Natural killer cell (primary cell): Measurements from ENCODE around the gene WDFY4. TPM values are rescaled to one million over a fixed set of nuclear protein-coding genes. Genes with fewer than 3 reads are reported as not detected.

ENCODE experiments used
- ATAC-seq, 3 donors: fragments of 150-1000 bp in 2 of 3; fragments of 200-7000 bp in 1 of 3; cut with Tn5 transposase; 1 replicate in 1 of 3; 2 replicates in 2 of 3; pipeline ENCODE4 v1.10.0; 2021; ENCODE audit warnings: mild to moderate bottlenecking in 2 of 3, moderate library complexity in 2 of 3
- DNase-seq, 2 donors: peaks; one replicate each; pipeline versions ENCODE4 v3.0.0 to v3.0.0-alpha.2; 2013 to 2021; ENCODE audit warnings: mixed read lengths in 1 of 2
- H3K27ac ChIP-seq: one replicate; pipeline ENCODE4 v1.5.1; 2013; ENCODE audit warnings: mild to moderate bottlenecking, low read length
- H3K27me3 ChIP-seq: one replicate; pipeline ENCODE4 v1.6.1; 2013; ENCODE audit warnings: low read length; ENCODE audit not compliant: control insufficient read depth, insufficient read depth
- H3K36me3 ChIP-seq: one replicate; pipeline ENCODE4 v1.6.1; 2013; ENCODE audit warnings: low read length; ENCODE audit not compliant: control insufficient read depth, insufficient read depth
- H3K4me1 ChIP-seq: one replicate; pipeline ENCODE4 v1.6.1; 2013; ENCODE audit warnings: low read length; ENCODE audit not compliant: control insufficient read depth, insufficient read depth
- H3K4me3 ChIP-seq: one replicate; pipeline ENCODE4 v1.5.1; 2013; ENCODE audit warnings: low read length
- H3K9me3 ChIP-seq: one replicate; pipeline ENCODE4 v1.6.1; 2013; ENCODE audit warnings: low read length; ENCODE audit not compliant: control insufficient read depth, insufficient read depth
- H3K27ac Mint-ChIP-seq, 2 donors: one replicate each; pipeline ENCODE4 v1.8.0; 2022; ENCODE audit warnings: mild to moderate bottlenecking in 2 of 2, mixed read lengths in 2 of 2, moderate library complexity in 1 of 2
- H3K27me3 Mint-ChIP-seq, 2 donors: one replicate each; pipeline ENCODE4 v1.8.0; 2022; ENCODE audit warnings: low read depth in 2 of 2, mixed read lengths in 2 of 2
- H3K36me3 Mint-ChIP-seq: one replicate; pipeline ENCODE4 v1.8.0; 2022; ENCODE audit warnings: mixed read lengths
- H3K4me1 Mint-ChIP-seq, 2 donors: one replicate each; pipeline ENCODE4 v1.8.0; 2022; ENCODE audit warnings: mixed read lengths in 2 of 2
- H3K4me3 Mint-ChIP-seq: one replicate; pipeline ENCODE4 v1.8.0; 2022; ENCODE audit warnings: mild to moderate bottlenecking, moderate library complexity, mixed read lengths
- H3K9me3 Mint-ChIP-seq, 2 donors: one replicate each; pipeline ENCODE4 v1.8.0; 2022; ENCODE audit warnings: mixed read lengths in 2 of 2
- WGBS: methylation state at CpG from one replicate; pipeline ENCODE4 v1.1.7; 2013; ENCODE audit warnings: missing lambda C conversion rate; ENCODE audit not compliant: insufficient coverage; 5-methylcytosine and 5-hydroxymethylcytosine counted together
- intact Hi-C: fragments of 100-400 bp; cut with micrococcal nuclease; formaldehyde crosslinking; loops from one replicate; pipeline ENCODE4 v1.14.2; 2022
- total RNA-seq, 4 donors: library from RNA; stranded (reverse); fragments of 120-200 nt in 1 of 4; gene quantifications; one replicate each; pipeline versions ENCODE4 v1.2.3 to v1.2.4, GENCODE V29; 2013 to 2022
- TF ChIP-seq, protein P1 (sequence below): fragments of 200-600 bp; IDR thresholded peaks from one replicate; pipeline ENCODE4 v1.8.0; 2022; ENCODE audit warnings: antibody characterized with exemption

The WDFY4 gene
- total RNA-seq, 3 donors from 2014 or later (not counting 1 experiment from before 2014, with no cell fraction given): 1.7 to 8.4 (median 3.5) TPM

DNA sequence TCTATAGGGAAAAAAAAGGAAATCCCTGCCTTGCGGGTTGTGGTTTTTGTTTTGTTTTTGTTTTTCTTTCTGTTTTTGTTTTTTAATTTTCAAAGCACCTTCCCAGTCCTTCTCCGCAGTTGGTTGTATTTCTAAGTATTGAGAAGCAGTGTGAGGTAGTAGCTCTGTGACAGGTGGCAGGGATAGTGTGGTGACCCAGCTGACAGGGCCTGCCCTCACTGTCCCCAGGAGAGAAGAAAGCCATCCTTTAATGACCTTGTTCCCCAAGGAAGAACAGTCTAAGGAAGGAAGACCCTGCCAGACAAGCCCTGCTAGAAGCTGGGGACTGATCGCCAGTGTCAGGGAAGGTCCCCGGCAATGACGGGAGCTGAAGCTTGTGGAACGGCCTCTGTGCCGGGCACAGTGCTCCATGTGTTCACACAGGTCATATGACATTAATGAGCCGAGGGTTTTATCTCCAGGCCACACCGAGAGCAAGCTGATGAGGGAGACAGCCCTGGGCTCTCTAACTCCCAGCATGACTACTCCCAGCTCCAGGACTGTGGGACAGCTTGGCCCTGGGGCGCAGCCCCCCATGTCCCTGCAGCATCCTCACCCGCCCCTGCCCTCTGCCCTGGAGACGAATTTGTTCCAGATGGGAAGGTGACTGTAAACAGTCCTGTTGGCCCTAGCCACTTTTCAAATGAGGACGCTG lies 324.0 kb downstream of the WDFY4 start:
- 94% methylated on average over 13 of the region's 13 CpGs for WGBS
- no peak for DNase-seq
- Mint-ChIP-seq H3K36me3 (no peaks in the 10 kb centered on the region), H3K9me3 (no peaks in the 10 kb centered on the region), H3K27ac (no peak overlapping the region), H3K4me3 (no peak overlapping the region), H3K27me3 (peaks cover 0 to 4% of the 10 kb centered on the region in 2 donors), H3K4me1 (no peaks in the 10 kb centered on the region)
- no peaks in the 10 kb centered on the region for H3K27me3 ChIP-seq
- no peaks in the 10 kb centered on the region for H3K9me3 ChIP-seq
- H3K27ac ChIP-seq: no peak overlapping the region
- ATAC-seq: no peak
- H3K4me1 ChIP-seq: no peaks in the 10 kb centered on the region
- H3K36me3 ChIP-seq: no peaks in the 10 kb centered on the region
- intact Hi-C loops: no loop called here
- TF ChIP-seq, protein P1, sequence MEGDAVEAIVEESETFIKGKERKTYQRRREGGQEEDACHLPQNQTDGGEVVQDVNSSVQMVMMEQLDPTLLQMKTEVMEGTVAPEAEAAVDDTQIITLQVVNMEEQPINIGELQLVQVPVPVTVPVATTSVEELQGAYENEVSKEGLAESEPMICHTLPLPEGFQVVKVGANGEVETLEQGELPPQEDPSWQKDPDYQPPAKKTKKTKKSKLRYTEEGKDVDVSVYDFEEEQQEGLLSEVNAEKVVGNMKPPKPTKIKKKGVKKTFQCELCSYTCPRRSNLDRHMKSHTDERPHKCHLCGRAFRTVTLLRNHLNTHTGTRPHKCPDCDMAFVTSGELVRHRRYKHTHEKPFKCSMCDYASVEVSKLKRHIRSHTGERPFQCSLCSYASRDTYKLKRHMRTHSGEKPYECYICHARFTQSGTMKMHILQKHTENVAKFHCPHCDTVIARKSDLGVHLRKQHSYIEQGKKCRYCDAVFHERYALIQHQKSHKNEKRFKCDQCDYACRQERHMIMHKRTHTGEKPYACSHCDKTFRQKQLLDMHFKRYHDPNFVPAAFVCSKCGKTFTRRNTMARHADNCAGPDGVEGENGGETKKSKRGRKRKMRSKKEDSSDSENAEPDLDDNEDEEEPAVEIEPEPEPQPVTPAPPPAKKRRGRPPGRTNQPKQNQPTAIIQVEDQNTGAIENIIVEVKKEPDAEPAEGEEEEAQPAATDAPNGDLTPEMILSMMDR: no peak
- no peak overlapping the region for H3K4me3 ChIP-seq

DNA sequence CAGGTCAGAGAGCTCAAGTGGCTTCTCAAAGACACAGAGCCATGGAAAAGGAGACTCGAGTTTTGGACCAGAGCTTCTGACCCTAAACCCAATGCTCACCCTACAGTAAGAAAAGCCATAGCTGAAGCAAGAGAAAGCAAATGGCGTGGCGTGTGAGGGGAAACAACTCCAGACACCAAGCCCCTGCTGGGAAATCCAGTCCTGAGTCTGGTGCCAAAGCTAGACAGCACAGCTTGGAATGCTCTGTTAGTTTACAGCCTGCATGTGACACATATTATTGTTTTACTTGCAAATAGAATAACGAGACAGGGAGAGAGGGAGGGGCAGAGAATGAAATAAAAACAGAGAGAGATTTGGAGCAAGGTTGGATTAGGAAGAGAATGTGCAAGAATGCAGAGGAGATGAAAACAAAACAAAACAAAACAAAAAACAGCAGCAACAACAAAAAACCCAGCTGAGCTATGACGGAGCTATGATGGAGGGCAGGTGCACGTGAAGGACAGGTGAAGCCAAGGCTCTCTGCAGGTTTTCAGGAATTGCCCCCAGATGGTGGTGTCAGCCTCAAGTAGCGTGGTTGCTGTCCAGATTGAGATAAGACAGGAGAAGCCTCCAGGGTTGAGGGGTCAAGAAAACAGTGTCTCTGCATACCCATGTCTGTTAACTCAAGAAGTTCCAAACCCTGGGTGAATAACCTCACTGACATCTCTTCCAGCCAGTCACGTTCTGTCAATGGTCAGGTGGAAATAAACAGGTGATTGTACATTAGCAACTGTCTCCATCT lies 324.7 kb downstream of the WDFY4 start:
- H3K4me1 Mint-ChIP-seq: no peaks in the 10 kb centered on the region
- peaks cover 0 to 4% of the 10 kb centered on the region in 2 donors for H3K27me3 Mint-ChIP-seq
- no peak overlapping the region for H3K4me3 ChIP-seq
- H3K4me3 Mint-ChIP-seq: no peak overlapping the region
- DNase-seq (no peak), ATAC-seq (no peak)
- H3K27ac ChIP-seq: no peak overlapping the region
- H3K4me1 ChIP-seq: no peaks in the 10 kb centered on the region
- no peaks in the 10 kb centered on the region for H3K36me3 Mint-ChIP-seq
- intact Hi-C loops: no loop called here
- H3K9me3 ChIP-seq: no peaks in the 10 kb centered on the region
- no peaks in the 10 kb centered on the region for H3K36me3 ChIP-seq
- no peaks in the 10 kb centered on the region for H3K27me3 ChIP-seq
- H3K27ac Mint-ChIP-seq: no peak overlapping the region
- no peaks in the 10 kb centered on the region for H3K9me3 Mint-ChIP-seq
- TF ChIP-seq, protein P1: no peak
- 81% methylated on average over 8 of the region's 8 CpGs for WGBS

DNA sequence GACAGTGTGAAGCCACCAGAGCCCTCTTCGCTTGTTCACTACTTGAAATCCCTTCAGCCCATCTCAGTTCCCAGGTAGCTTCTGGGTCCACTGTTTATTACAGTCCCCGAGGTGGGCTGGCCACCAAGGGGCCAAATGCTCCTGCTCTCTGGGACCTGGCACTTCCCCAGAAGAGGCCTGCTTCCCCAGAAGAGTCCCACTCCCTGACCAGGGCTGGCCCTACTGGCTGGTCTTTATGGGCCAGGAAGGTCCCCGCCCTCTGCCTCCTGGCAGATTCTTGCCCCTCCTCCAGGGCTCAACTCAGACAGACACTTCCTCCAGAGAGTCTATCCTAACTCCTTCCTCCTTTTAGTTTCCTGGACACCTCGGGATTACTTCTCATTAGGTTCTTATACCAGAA lies 325.6 kb downstream of the WDFY4 start:
- 64% methylated on average over 4 of the region's 4 CpGs for WGBS
- no peak overlapping the region for H3K4me3 Mint-ChIP-seq
- Histone ChIP-seq H3K9me3 (no peaks in the 10 kb centered on the region), H3K4me3 (no peak overlapping the region), H3K4me1 (no peaks in the 10 kb centered on the region), H3K27me3 (no peaks in the 10 kb centered on the region), H3K36me3 (no peaks in the 10 kb centered on the region), H3K27ac (no peak overlapping the region)
- intact Hi-C loops: no loop called here
- ATAC-seq (no peak), DNase-seq (no peak)
- no peaks in the 10 kb centered on the region for H3K4me1 Mint-ChIP-seq
- peaks cover 0 to 6% of the 10 kb centered on the region in 2 donors for H3K27me3 Mint-ChIP-seq
- no peak overlapping the region for H3K27ac Mint-ChIP-seq
- TF ChIP-seq, protein P1: no peak
- no peaks in the 10 kb centered on the region for H3K9me3 Mint-ChIP-seq
- H3K36me3 Mint-ChIP-seq: no peaks in the 10 kb centered on the region
